Epithelial cell of esophagus (primary cell): ENCODE measurements around the gene EVA1C.
"Not testable (repeated sequence)": the region's sequence is repeated elsewhere in the genome, so short reads cannot be mapped to it uniquely, and the experiment has no call there.

Experiments
- DNase-seq: peaks from one replicate; pipeline ENCODE4 v3.0.0; 2010; ENCODE audit warnings: low read depth
- H3K4me3 ChIP-seq: 2 replicates; pipeline ENCODE4 v1.5.1; 2011; ENCODE audit warnings: mild to moderate bottlenecking, low read length, control low read depth
- CTCF ChIP-seq: IDR thresholded peaks from 2 replicates; pipeline ENCODE4 v1.5.1; 2011; ENCODE audit warnings: low read depth, mild to moderate bottlenecking, low read length, control low read depth, inconsistent platforms; ENCODE audit not compliant: insufficient read depth; ENCODE audit errors: missing control alignments

Gene EVA1C

DNA sequence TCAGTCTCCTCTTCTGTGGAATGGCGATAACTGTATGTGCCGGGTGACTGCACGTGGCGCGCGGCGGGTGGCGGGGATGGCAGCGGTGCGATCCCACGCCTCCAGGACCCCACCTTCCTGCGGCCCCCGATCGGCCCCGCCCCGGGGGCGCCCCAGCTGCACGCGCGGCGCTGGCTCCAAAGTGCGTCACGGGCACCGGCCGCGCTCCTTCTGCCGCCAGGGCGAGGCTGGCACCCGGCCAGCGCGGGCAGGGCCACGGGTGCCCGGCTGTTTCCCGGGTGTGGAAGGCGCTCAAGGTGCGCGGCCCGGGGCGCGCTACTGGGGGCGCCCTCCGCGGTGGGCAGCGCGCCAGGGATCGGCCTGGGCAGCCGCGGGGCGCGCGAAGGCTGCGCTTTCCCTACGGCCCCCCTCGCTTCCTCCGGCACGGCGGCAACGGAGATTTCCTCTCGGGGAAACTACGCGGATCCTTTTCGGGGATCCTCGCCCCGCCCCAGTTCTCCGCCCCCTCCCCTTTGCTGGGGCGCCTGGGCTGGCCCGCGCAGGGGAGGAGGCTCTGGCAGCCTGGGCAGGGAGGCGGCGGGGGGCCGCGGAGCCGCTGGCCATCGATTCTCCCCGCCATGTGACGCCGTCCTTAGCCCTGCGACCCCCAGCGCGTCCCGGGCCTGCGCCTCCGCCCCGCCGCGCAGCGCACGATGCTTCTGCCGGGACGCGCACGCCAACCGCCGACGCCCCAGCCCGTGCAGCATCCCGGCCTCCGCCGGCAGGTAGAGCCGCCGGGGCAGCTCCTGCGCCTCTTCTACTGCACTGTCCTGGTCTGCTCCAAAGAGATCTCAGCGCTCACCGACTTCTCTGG, at the start of gene EVA1C:
Gene EVA1C (plus strand): TSS at position 545 of the 853 bp plus-strand sequence. CDS start 148 bp downstream, at position 693.
- no peak for TF ChIP-seq CTCF
- DNase-seq = peak; percentile 68
- peak within 1 kb of the TSS; percentile 59 for H3K4me3 ChIP-seq

DNA sequence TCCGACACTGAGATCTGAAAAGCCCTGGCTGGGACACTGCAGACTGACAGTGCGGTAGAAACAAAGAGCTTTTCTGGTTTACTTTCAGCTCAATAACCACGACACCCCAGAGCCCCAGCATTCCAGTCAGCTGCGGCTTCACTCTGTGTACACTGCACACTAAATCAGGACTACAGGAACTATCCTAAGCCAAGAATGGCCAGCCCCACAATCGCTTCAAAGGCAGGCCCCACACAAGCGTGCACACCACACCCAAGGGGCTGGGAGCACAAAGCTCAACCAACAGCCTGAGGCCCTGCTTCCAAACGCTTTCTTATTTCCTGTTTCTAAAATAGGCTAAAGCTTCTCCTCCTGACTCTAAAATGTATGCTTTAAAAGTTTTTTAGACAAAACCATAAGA, 48.1 kb upstream of the EVA1C start:
- H3K4me3 ChIP-seq = no peak overlapping the region
- no peak for DNase-seq
- no peak for TF ChIP-seq CTCF

DNA sequence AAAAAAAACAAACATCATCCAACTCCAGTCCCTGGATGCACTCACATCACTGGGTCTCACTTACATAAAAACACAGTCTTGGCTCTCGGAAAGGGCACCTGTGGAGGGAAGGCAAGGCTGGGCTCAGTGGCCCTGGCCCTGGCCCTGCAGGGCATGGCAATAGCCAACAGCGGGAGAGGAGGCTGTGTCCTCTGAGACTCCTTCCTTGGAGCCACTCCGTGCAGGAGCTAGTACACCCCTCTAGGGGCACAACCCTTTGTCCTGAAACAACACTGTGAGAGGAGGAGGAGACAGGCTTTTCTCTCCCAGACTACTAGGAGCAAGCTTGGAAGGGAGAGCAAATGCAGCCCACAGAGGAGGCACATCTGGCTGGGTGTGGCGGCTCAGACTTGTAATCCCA, 47.7 kb upstream of the EVA1C start:
- no peak overlapping the region for H3K4me3 ChIP-seq
- DNase-seq = no peak
- TF ChIP-seq CTCF = no peak

DNA sequence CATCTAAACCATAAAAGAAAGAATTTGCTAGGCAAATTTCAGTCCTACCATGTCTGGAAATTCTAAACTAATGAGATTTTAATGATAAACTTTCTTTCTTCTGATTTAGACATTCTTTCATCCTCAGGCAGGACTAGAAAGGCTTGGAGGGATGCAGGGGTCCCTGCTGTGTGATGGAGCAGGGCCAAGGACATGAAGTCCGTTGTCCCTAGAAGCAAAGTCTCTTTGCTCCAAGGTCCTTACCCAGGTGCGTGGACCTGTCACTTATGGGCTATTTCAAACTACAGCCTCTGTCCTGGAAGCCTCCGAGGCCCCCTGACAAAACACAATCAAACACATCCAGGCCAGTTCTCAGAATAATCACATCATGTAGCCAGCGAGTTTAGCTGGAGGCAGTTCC, 46.3 kb upstream of the EVA1C start:
- TF ChIP-seq CTCF = no peak
- no peak for DNase-seq
- H3K4me3 ChIP-seq = no peak overlapping the region

DNA sequence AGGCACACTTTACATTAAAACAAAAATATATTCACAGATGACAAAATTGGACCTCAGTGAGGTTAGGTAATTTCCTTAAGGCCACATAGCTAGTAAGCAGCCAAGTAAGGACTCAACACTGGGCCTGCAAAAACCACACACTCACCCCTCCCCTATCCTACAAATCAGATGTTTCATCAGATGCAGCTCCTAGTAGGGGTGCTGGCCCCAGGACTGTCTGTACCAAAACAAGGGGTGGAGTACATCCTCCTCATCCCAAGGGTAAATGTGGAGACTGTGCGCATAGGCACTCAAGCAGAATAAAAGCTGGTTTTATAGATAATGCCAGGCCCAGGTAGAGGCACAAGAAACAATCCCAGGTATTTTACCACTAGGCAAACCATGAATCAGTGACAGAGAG, 45.3 kb upstream of the EVA1C start:
- H3K4me3 ChIP-seq = no peak overlapping the region
- no peak for TF ChIP-seq CTCF
- DNase-seq = no peak

DNA sequence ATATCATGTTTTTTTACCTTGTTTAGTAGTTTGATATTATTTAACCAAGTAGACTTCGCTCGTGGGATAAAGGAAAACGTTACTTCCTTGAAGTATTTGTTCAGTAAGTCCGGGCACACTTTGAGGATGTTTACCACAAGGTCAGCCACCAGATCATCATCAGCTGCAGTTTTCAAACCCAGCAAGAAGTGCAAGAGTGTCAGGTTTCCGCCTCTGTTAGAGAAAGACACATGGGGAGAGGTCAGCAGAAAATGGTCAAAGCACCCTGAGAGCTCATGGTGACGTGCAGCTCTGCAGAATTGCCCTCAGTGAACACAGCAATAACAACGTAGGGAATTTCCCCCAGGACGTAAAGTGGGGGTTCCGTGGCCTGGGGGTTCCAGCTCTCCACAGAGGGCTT, 44.1 kb upstream of the EVA1C start:
- no peak for TF ChIP-seq CTCF
- no peak overlapping the region for H3K4me3 ChIP-seq
- no peak for DNase-seq

- not testable (repeated sequence) for H3K4me3 ChIP-seq, DNase-seq
These were observed 43.5 kb upstream of the EVA1C start for GRCh38 chr21:32368961-32369360.
